Dendritic cell treated with granulocyte-macrophage colony-stimulating factor and Interleukin-4, amounts not matched to agents 40 ng/mL and 50 ng/mL, for 4 days (primary cell): ENCODE results near the gene ENTPD1.
"Not testable (repeated sequence)": the region's sequence is repeated elsewhere in the genome, so short reads cannot be mapped to it uniquely, and the experiment has no call there.

Experiments
- H3K27ac Mint-ChIP-seq: one replicate; pipeline ENCODE4 v1.8.0; 2022; ENCODE audit warnings: mild to moderate bottlenecking, mixed read lengths
- H3K27me3 Mint-ChIP-seq: one replicate; pipeline ENCODE4 v1.8.0; 2022; ENCODE audit warnings: mild to moderate bottlenecking, mixed read lengths
- H3K36me3 Mint-ChIP-seq: one replicate; pipeline ENCODE4 v1.8.0; 2022; ENCODE audit warnings: low read depth, mixed read lengths
- H3K4me1 Mint-ChIP-seq: one replicate; pipeline ENCODE4 v1.8.0; 2022; ENCODE audit warnings: low read depth, mixed read lengths
- H3K4me3 Mint-ChIP-seq: one replicate; pipeline ENCODE4 v1.8.0; 2022; ENCODE audit warnings: mild to moderate bottlenecking, moderate library complexity, mixed read lengths
- H3K9me3 Mint-ChIP-seq: one replicate; pipeline ENCODE4 v1.8.0; 2022; ENCODE audit warnings: mixed read lengths
- intact Hi-C: fragments of 100-400 bp; cut with micrococcal nuclease; formaldehyde crosslinking; loops from one replicate; pipeline ENCODE4 v1.15.0; 2022

Gene ENTPD1

DNA sequence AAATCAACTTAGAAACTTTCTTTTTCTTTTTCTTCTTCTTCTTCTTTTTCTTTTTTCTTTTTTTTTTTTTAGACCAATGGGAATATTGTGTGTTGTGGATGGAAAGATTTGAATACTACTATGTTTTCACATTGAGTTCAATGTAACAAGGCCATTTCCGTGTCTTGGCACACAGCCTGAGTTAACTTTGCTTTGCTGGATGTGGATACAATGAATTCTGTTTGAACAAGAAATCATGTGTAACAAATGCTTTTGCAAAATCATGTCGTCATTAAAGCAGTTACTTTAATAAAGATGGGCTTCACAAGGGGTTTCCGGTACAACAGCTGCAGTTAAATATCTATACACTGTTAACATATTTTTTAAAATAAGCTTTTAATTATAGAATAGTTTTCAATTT lies 13.5 kb upstream of the ENTPD1 start:
- Mint-ChIP-seq H3K9me3 (peaks cover 16% of the 10 kb centered on the region), H3K36me3 (peaks cover 7% of the 10 kb centered on the region), H3K27me3 (no peaks in the 10 kb centered on the region), H3K27ac (peak overlapping the region; percentile 77), H3K4me1 (peaks cover 31% of the 10 kb centered on the region), H3K4me3 (no peak overlapping the region)
- intact Hi-C loops = no loop called here

DNA sequence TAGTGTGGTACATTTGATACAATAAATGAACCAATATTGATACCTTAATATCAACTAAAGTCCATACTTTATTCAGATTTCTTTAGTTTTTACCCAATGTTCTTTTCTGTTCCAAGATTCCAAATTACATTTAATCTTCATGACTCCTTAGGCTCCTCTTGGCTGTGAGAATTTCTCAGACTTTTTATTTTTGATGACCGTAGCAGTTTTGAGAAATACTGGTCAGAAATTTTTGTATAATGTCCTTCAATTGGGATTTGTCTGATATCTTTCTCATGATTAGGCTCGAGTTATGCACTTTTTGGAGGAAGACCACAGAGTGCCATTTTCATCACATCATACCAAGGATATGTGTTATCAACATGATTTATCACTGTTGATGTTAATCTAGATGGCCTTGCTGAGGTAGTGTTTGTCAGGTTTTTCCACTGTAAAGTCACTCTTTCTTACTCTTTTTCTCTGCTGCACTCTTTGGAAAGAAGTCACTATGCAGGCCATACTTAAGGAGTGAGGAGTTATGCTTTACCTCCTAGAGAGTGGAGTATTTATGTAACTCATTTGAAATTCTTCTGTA lies 12.9 kb upstream of the ENTPD1 start:
- Mint-ChIP-seq H3K9me3 (peaks cover 16% of the 10 kb centered on the region), H3K27me3 (no peaks in the 10 kb centered on the region), H3K4me1 (peaks cover 31% of the 10 kb centered on the region), H3K4me3 (no peak overlapping the region), H3K27ac (no peak overlapping the region), H3K36me3 (peaks cover 7% of the 10 kb centered on the region)
- intact Hi-C loops = no loop called here

DNA sequence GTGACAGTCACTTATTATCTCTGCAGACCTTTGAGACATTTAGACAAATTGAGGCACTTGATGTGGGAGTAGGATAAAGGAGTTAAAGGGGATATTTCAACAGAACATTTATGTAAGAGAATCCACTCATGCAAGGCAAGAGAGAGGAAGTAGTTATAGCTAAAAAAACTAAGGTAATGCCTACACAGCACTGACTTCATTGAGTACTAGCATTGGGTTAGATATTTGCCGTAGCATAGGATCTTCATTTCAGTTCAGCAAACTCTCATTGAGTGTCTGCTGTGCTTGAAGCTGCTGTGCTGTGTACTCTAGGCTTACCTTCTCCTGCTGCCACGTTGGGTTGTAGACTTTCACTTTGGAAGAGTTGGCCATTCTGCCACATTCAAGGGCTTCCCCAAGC lies 10.5 kb upstream of the ENTPD1 start:
- peaks cover 7% of the 10 kb centered on the region for H3K36me3 Mint-ChIP-seq
- peaks cover 24% of the 10 kb centered on the region for H3K4me1 Mint-ChIP-seq
- H3K27me3 Mint-ChIP-seq = no peaks in the 10 kb centered on the region
- intact Hi-C loops = no loop called here
- no peak overlapping the region for H3K4me3 Mint-ChIP-seq
- peaks cover 16% of the 10 kb centered on the region for H3K9me3 Mint-ChIP-seq
- no peak overlapping the region for H3K27ac Mint-ChIP-seq

DNA sequence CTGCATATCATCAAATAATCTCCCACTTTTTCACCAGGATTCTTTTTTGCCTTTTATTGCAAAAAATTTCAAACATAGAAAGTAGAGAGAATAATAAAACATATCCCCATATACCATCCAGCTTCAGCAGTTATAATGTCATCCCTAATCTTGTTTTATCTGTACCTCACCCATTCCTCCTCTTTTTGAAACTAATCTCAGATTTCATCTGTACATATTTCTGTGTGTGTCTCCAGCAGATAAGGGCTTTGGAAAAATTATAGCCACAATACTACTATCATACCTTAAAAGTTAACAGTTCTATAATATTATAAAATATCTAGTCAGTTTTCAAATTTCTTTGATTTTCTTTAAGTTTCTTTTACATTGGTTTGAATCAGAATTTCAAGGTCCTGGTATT lies 7.6 kb upstream of the ENTPD1 start:
- intact Hi-C loops = no loop called here
- H3K9me3 Mint-ChIP-seq = peaks cover 16% of the 10 kb centered on the region
- no peak overlapping the region for H3K27ac Mint-ChIP-seq
- no peaks in the 10 kb centered on the region for H3K27me3 Mint-ChIP-seq
- H3K4me3 Mint-ChIP-seq = no peak overlapping the region
- peaks cover 10% of the 10 kb centered on the region for H3K4me1 Mint-ChIP-seq
- peaks cover 7% of the 10 kb centered on the region for H3K36me3 Mint-ChIP-seq

DNA sequence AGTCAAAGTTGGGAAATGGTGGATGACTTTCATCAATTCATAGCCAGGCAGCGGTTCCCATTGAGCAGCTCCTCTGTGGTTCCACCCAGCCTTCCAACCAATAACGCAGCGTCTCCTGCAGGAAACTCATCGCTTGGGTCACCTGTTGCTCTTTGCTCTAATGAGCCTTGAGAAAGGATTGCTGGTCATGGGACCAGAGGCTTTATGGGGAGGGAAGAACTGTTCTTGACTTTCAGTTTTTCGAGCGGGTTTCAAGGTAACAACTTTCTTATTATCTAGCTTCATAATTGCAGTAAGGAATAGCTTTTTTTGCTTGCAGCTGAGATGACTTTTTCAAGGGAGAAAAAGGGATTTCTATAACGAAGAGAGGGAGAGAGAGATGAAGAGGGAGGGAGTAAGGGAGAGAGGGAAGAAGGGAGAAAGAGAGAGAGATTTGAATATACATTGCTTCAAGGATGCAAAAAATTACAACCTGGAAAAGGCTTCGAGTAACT lies 405 bp upstream of the ENTPD1 start:
- H3K4me1 Mint-ChIP-seq = peaks cover 47% of the 10 kb centered on the region
- H3K4me3 Mint-ChIP-seq = peak overlapping the region; percentile 90

DNA sequence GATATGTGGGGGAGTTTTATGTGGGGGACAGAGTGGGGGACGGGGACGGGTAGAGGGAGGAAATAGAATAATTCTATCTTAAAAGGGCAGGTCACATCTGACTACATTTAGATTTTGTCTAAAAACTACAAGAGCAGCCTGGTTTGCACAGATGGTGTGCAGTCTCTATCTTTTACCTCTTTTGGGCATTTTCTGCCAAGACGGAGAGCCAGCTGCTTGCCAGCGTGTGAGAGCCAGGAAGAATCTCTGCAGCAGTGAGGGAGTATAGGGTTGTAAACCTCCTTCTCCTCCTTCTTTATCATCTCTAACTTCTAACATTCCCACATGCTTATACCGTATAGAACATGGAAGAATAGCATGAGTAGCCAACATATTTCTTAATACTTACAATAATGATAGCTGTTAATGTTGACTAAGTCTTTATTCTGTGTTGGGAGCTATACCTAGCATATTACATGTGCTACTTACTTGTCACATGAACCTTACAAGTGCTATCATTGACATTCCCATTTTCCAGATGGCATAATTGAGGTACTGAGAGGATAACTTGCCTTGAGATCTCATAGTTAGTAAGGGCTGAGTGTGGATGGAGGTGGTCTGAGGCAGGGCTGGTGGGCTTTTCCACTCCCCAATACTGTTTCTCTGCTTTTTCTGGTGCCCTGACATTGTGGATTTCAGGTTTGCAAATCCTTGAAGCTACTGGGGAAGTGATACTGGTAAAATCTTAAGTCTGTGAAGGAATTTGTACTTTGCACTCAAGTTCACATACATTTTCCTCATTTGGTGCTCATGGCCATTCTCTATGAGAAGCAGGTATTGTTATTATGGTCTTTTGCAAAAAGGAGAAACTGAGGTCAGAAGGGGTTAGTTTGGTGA lies 1.1 kb downstream of the ENTPD1 start:
- intact Hi-C loops = loop anchor here (5.0 kb wide), 2 partner anchors 35 to 85 kb away; no protein-coding TSS in a partner anchor
- no peaks in the 10 kb centered on the region for H3K9me3 Mint-ChIP-seq
- H3K4me1 Mint-ChIP-seq = peaks cover 62% of the 10 kb centered on the region
- peaks cover 7% of the 10 kb centered on the region for H3K36me3 Mint-ChIP-seq
- no peaks in the 10 kb centered on the region for H3K27me3 Mint-ChIP-seq
- H3K4me3 Mint-ChIP-seq = peak overlapping the region; percentile 90
- H3K27ac Mint-ChIP-seq = peak overlapping the region; percentile 98

More for the DNA sequence above, 405 bp upstream of the ENTPD1 start:
- Mint-ChIP-seq H3K27me3 (no peaks in the 10 kb centered on the region), H3K36me3 (peaks cover 7% of the 10 kb centered on the region), H3K9me3 (no peaks in the 10 kb centered on the region), H3K27ac (peak overlapping the region; percentile 98)
- intact Hi-C loops = loop anchor here (5.0 kb wide), 2 partner anchors 37 to 87 kb away; no protein-coding TSS in a partner anchor

DNA sequence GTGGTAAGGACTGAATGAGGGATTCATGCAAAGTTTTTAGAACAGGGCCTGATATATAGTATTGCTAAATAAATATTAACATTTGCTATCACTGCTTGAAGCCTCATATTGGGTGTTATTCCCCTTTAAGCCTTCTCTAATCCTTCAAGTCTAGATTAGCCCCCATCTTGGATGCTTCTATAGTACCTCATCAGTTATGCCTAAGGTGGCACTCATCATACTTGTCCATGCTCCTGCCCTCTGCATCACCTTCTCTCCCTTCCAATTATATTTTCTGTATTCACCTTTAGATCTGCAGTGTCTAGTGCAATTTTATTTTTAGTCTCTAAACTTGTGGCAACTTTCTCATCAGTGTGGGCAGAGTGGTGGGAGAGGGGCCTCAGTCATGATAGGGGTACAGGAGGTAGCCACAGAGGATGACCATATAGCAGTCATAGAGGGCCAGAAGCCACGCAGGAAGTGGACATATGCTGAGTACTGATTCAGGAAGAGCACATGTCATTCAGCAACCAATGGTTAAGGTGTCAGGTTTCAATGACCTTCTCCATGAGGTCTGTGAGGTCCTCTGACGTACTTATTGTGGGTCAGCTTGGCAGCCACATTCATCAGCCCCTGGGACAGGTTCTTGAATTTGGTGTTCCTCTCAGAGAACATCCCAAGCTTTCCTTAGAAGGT lies 2.5 kb downstream of the ENTPD1 start:
- intact Hi-C loops = loop anchor here (1.0 to 5.0 kb wide), 4 partner anchors 9 to 84 kb away; no protein-coding TSS in a partner anchor
- Mint-ChIP-seq H3K4me1 (peaks cover 62% of the 10 kb centered on the region), H3K27ac (peak overlapping the region; percentile 98), H3K27me3 (no peaks in the 10 kb centered on the region), H3K36me3 (peaks cover 7% of the 10 kb centered on the region), H3K9me3 (no peaks in the 10 kb centered on the region), H3K4me3 (no peak overlapping the region)

DNA sequence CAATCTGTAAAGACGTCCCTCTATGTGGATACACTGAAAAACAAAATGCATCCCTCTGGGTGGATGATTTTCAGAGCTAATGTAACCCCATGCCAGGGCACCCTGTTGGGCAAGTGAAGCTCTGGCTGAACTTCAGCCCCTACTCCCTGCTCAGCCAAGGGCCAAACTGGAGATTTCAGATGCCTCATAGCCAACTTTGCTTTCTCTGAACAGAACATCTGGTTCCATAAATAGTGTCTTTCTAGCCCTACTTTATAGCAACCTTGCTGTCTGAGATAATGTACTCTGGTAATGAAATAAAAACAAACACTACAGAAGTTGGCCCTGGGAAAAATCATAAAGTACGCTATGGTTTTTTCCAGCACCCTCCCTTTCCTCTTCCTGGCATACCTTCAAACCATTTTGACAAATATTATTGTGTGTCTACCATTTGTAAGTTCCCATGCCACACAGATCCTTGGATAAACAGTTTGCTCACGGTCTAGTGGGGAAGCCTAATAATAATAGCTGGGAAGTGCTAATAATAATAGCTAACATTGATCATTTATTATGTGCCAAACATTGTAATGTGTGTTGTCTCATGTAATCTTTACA lies 3.4 kb downstream of the ENTPD1 start:
- intact Hi-C loops = loop anchor here (5.0 kb wide), 2 partner anchors 33 to 83 kb away; no protein-coding TSS in a partner anchor
- H3K27me3 Mint-ChIP-seq = no peaks in the 10 kb centered on the region
- no peaks in the 10 kb centered on the region for H3K9me3 Mint-ChIP-seq
- H3K4me3 Mint-ChIP-seq = no peak overlapping the region
- H3K27ac Mint-ChIP-seq = peak overlapping the region; percentile 98
- peaks cover 14% of the 10 kb centered on the region for H3K36me3 Mint-ChIP-seq
- H3K4me1 Mint-ChIP-seq = peaks cover 62% of the 10 kb centered on the region

DNA sequence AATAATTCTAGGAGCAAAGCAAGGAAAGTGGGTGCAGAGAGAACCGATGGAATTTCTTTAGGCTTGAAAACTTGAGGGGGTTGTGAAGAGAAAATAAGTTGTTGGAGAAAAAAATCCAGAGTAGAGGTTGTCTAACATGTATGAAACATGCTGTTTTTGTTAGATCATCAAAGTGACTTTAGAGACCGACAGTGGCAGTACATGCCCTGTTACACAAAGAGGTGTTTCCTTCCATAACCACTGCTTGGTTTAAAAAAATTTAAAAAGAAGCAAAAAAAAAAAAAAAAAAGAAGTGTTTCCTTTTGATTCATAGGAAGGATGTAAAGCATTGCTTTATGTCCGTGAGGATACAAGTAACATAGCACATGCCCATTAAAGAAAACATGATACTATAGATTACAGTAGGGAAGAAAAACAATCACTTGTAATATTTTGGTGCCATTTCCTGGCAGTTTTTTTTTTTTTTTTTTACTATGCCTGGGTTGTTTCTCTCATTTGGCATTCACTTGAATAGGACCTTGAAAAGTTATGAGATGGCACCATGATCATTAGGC lies 6.1 kb downstream of the ENTPD1 start:
- Mint-ChIP-seq H3K27ac (peak overlapping the region; percentile 70), H3K4me1 (peaks cover 53% of the 10 kb centered on the region), H3K9me3 (peaks cover 12% of the 10 kb centered on the region), H3K27me3 (no peaks in the 10 kb centered on the region), H3K4me3 (peak overlapping the region; percentile 36), H3K36me3 (peaks cover 33% of the 10 kb centered on the region)
- intact Hi-C loops = no loop called here

DNA sequence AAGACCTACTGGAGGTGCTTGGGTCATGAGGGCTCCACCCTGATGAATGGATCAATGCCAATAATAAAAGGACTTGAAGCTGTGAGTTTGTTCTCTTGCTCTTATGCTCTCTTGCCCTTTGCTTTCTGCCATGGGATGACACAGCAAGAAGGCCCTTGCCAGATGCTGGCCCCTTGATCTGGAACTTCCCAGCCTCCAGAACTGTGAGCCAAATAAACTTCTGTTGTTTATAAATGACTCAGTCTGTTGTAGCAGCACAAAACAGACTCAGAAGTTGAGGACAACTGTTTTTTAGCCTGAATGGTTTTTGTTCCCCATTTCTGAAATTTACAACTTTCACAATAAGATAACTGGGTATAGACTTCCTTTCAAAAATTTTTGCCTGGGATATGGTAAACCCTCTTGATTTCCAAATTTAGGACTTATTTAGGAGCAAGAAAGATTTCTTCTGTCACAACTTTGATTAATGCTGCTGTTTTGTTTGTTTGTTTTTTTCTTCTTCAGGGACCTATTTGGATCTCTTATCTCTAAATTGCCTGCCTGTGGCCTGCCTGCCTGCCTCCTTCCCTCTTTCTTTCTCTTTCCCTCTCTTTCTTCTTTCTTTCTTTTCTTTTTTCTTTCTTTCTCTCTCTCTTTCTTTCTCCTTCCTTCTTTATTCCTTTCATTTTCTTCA lies 12.1 kb downstream of the ENTPD1 start:
- peak overlapping the region; percentile 2 for H3K4me3 Mint-ChIP-seq
- peaks cover 64% of the 10 kb centered on the region for H3K36me3 Mint-ChIP-seq
- peaks cover 21% of the 10 kb centered on the region for H3K9me3 Mint-ChIP-seq
- peak overlapping the region; percentile 87 for H3K27ac Mint-ChIP-seq
- H3K27me3 Mint-ChIP-seq = no peaks in the 10 kb centered on the region
- intact Hi-C loops = loop anchor here (1.0 to 5.0 kb wide), 2 partner anchors 10 to 36 kb away; no protein-coding TSS in a partner anchor
- H3K4me1 Mint-ChIP-seq = peaks cover 54% of the 10 kb centered on the region

DNA sequence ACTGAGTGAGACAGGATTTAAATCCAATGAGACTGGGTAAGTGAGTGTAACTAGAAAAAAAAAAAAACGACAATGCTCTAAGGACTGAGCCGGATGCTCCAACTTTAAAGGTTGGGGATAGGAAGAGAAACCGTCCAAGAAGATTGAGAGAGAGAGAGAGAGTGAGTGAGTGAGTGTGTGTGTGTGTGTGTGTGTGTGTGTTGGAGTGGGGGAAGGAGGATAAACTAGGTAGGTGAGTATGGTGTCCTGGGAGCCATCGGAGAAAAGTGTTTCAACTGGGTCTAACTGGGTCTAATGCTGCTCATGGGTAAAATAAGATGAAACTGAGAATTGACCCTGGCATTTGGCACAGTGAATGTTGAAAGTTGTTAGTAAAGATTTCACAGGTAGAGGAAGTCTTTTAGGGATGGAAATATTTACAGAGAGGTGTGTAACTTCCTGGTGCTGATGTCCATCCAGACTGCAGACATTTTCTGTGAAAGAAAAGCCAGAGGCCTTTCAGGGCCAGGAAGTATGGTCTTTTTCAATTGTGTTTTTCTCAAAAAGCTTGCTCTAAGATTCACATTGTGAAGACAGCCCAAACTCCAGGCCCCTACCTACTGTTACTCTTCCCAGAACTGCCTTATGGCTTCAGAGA lies 14.2 kb downstream of the ENTPD1 start:
- peak overlapping the region; percentile 87 for H3K27ac Mint-ChIP-seq
- no peaks in the 10 kb centered on the region for H3K27me3 Mint-ChIP-seq
- H3K4me3 Mint-ChIP-seq = no peak overlapping the region
- intact Hi-C loops = no loop called here
- H3K36me3 Mint-ChIP-seq = peaks cover 63% of the 10 kb centered on the region
- peaks cover 61% of the 10 kb centered on the region for H3K4me1 Mint-ChIP-seq
- H3K9me3 Mint-ChIP-seq = peaks cover 21% of the 10 kb centered on the region

DNA sequence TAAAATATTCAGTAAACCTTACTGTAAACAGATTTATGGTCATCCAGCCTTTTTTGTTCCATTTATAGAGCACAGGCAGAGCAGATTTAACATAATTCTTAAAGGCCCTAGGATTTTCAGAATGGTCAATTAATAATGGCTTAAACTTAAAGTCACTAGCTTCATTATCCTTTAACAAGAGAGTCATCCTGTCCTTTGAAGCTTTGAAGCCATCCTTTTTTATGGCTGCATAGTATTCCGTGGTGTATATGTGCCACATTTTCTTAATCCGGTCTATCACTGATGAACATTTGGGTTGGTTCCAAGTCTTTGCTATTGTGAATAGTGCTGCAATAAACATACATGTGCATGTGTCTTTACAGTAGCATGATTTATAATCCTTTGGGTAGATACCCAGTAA lies 17.5 kb downstream of the ENTPD1 start:
- H3K4me3 Mint-ChIP-seq, intact Hi-C loops, H3K27me3 Mint-ChIP-seq, H3K27ac Mint-ChIP-seq: not testable (repeated sequence)
- Mint-ChIP-seq H3K36me3 (peaks cover 72% of the 10 kb centered on the region), H3K9me3 (peaks cover 24% of the 10 kb centered on the region), H3K4me1 (peaks cover 64% of the 10 kb centered on the region)
